ENCODE results near the gene ZSCAN10.
"Not testable (repeated sequence)": the region's sequence is repeated elsewhere in the genome, so short reads cannot be mapped to it uniquely, and the experiment has no call there.

ZSCAN10 gene

GRCh38 chr16:3063625-3064386, 35.3 kb downstream of the ZSCAN10 start:
- no peak for DNase-seq (ENCODE audit: low spot score)

GRCh38 chr16:3062553-3062952, 36.5 kb downstream of the ZSCAN10 start:
- DNase-seq (ENCODE audit: low spot score), result no peak

- DNase-seq (ENCODE audit: low spot score), result no peak
These were observed 38.6 kb downstream of the ZSCAN10 start for GRCh38 chr16:3060339-3061127.

GRCh38 chr16:3059723-3060242, 39.3 kb downstream of the ZSCAN10 start:
- DNase-seq (ENCODE audit: low spot score), result no peak

- peak; percentile 99 for DNase-seq (ENCODE audit: low spot score)
These were observed 39.9 kb downstream of the ZSCAN10 start for GRCh38 chr16:3059041-3059722.

- no peak for DNase-seq (ENCODE audit: low spot score)
These were observed 40.7 kb downstream of the ZSCAN10 start for GRCh38 chr16:3058139-3059030.

- no peak for DNase-seq (ENCODE audit: low spot score)
These were observed 41.6 kb downstream of the ZSCAN10 start for GRCh38 chr16:3057181-3058138.

- DNase-seq (ENCODE audit: low spot score), result no peak
These were observed 42.5 kb downstream of the ZSCAN10 start for GRCh38 chr16:3056336-3057180.

GRCh38 chr16:3055734-3056115, 43.4 kb downstream of the ZSCAN10 start:
- not testable (repeated sequence) for DNase-seq (ENCODE audit: low spot score)

GRCh38 chr16:3054965-3055733, 43.9 kb downstream of the ZSCAN10 start:
- no peak for DNase-seq (ENCODE audit: low spot score)

- not testable (repeated sequence) for DNase-seq (ENCODE audit: low spot score)
These were observed 45.8 kb downstream of the ZSCAN10 start for GRCh38 chr16:3053330-3053710.

- not testable (repeated sequence) for DNase-seq (ENCODE audit: low spot score)
These were observed 46.3 kb downstream of the ZSCAN10 start for GRCh38 chr16:3052571-3053329.

GRCh38 chr16:3051494-3051893, 47.6 kb downstream of the ZSCAN10 start:
- DNase-seq (ENCODE audit: low spot score), result no peak

GRCh38 chr16:3051009-3051408, 48.1 kb downstream of the ZSCAN10 start:
- no peak for DNase-seq (ENCODE audit: low spot score)

- no peak for DNase-seq (ENCODE audit: low spot score)
These were observed 48.6 kb downstream of the ZSCAN10 start for GRCh38 chr16:3050487-3050886.

GRCh38 chr16:3049921-3050481, 49.1 kb downstream of the ZSCAN10 start:
- no peak for DNase-seq (ENCODE audit: low spot score)

GRCh38 chr16:3047387-3047720, 51.7 kb downstream of the ZSCAN10 start:
- no peak for DNase-seq (ENCODE audit: low spot score)

All from AG20443 (cell line).